Liver (tissue), 3 donors: Measurements from ENCODE around the gene CACHD1.

ENCODE experiments used
- ATF3 ChIP-seq: IDR thresholded peaks from 2 replicates; pipeline ENCODE4 v1.6.1; 2016; ENCODE audit warnings: antibody characterized with exemption
- CTCF ChIP-seq: fragments of 150-350 bp; IDR thresholded peaks from 2 replicates; pipeline ENCODE4 v1.5.1; 2017; ENCODE audit warnings: improper control_type of control experiment, low read depth, low read length; ENCODE audit not compliant: missing input control
- FOXA1 ChIP-seq: IDR thresholded peaks from 2 replicates; pipeline ENCODE4 v1.6.1; 2016; ENCODE audit warnings: antibody characterized with exemption
- GABPA ChIP-seq, 2 donors: IDR thresholded peaks in 1 of 2; conservative IDR thresholded peaks in 1 of 2; 2 replicates each; pipeline ENCODE4 v1.6.1; 2016; ENCODE audit warnings: antibody characterized with exemption in 2 of 2, mild to moderate bottlenecking in 1 of 2, moderate library complexity in 1 of 2
- HNF4A ChIP-seq, 2 donors: conservative IDR thresholded peaks; 2 replicates each; pipeline ENCODE4 v1.6.1; 2016; ENCODE audit warnings: antibody characterized with exemption in 2 of 2, mild to moderate bottlenecking in 2 of 2
- HNF4G ChIP-seq: IDR thresholded peaks from 2 replicates; pipeline ENCODE4 v1.6.1; 2016; ENCODE audit warnings: antibody characterized with exemption
- RAD21 ChIP-seq, 2 donors: IDR thresholded peaks; 2 replicates each; pipeline ENCODE4 v1.6.1; 2016; ENCODE audit warnings: antibody characterized with exemption in 2 of 2, mild to moderate bottlenecking in 2 of 2
- TAF1 ChIP-seq: conservative IDR thresholded peaks from 2 replicates; pipeline ENCODE4 v1.6.1; 2016; ENCODE audit warnings: antibody characterized with exemption, mild to moderate bottlenecking
- YY1 ChIP-seq: IDR thresholded peaks from 2 replicates; pipeline ENCODE4 v1.6.1; 2016; ENCODE audit warnings: antibody characterized with exemption, mild to moderate bottlenecking
- donor health status: healthy.
- donor health status: healthy.

- TF ChIP-seq CTCF = no peak
- TF ChIP-seq GABPA (IDR thresholded peaks at IDR 0.05 in 1 of 2, conservative IDR thresholded peaks at IDR 0.05 in 1 of 2) = peak in 1 of 2 donors; percentile 42
- TF ChIP-seq HNF4A (conservative IDR thresholded peaks at IDR 0.05) = peak; percentile 81 to 90
- TF ChIP-seq FOXA1 = peak; percentile 22
- TF ChIP-seq TAF1 = no peak
- peak; percentile 64 for TF ChIP-seq YY1
- peak; percentile 45 for TF ChIP-seq HNF4G
- TF ChIP-seq RAD21 (IDR thresholded peaks at IDR 0.05) = peak; percentile 37
- no peak for TF ChIP-seq ATF3
Observed at GRCh38 chr1:64437453-64437852, 32.5 kb upstream of the CACHD1 start.
